K562 (cell line): ENCODE results near the gene NPFF. TPM values are rescaled to one million over a fixed set of nuclear protein-coding genes. Genes with fewer than 3 reads are reported as not detected.

Experiments
- ATAC-seq: fragments of 200-7000 bp; cut with Tn5 transposase; 3 replicates; pipeline ENCODE4 v1.9.1; 2020; ENCODE audit warnings: moderate library complexity
- BruUV-seq: library from RNA; stranded (reverse); fragments of 400-500 nt; replicated peaks from 2 replicates; lab custom pipeline; 2021; lab: Mats Ljungman, UMichigan
- CTCF ChIA-PET: fragments of 300-600 bp; formaldehyde crosslinking; extraction: SDS; loops from one replicate; lab custom pipeline; 2021; ENCODE audit warnings: low intra/inter-chr PET ratio; lab: Yijun Ruan, JAX
- POLR2A ChIA-PET: fragments of 300-600, 350-650 bp; sonication (Branson Sonifier 250); formaldehyde crosslinking; extraction: SDS; loops from one replicate; lab custom pipeline; 2021; ENCODE audit warnings: antibody characterized with exemption, inconsistent platforms; lab: Yijun Ruan, JAX
- DNase-seq, 4 experiments: peaks; one replicate each; pipeline versions ENCODE4 v3.0.0 to v3.0.0-alpha.2; 2011 to 2018; ENCODE audit warnings: low spot score in 3 of 4, mixed read lengths in 3 of 4; ENCODE audit errors: extremely low read depth in 1 of 4
- FAIRE-seq: peaks from 2 replicates; lab custom pipeline; 2011; peaks lifted over from hg19 to GRCh38; lab: Jason Lieb, UNC
- H2AFZ ChIP-seq: 2 replicates; pipeline ENCODE4 v1.6.0; 2011; ENCODE audit warnings: low read depth, low read length, control low read depth, inconsistent platforms
- H3K27ac ChIP-seq: fragments of 200-600 bp; 3 replicates; pipeline ENCODE4 v1.8.0; 2011; ENCODE audit warnings: low read depth, mild to moderate bottlenecking, control low read depth, inconsistent platforms, low read length, moderate library complexity, mixed read lengths; ENCODE audit errors: extremely low read depth
- H3K27me3 ChIP-seq, 2 experiments: fragments of 300-600 bp in 1 of 2; 2 replicates in 1 of 2; 3 replicates in 1 of 2; pipeline versions ENCODE4 v1.6.0 to v1.8.0; 2011; ENCODE audit warnings: inconsistent platforms in 2 of 2, low read length in 2 of 2, mild to moderate bottlenecking in 1 of 2, mixed read lengths in 1 of 2, moderate library complexity in 1 of 2; ENCODE audit not compliant: control insufficient read depth in 2 of 2, insufficient read depth in 2 of 2
- H3K36me3 ChIP-seq: fragments of 300-600 bp; 3 replicates; pipeline ENCODE4 v1.8.0; 2011; ENCODE audit warnings: mild to moderate bottlenecking, low read length, inconsistent platforms; ENCODE audit not compliant: control insufficient read depth, insufficient read depth
- H3K4me1 ChIP-seq, 2 experiments: fragments of 200-600 bp in 1 of 2; replicated peaks in 1 of 2; 2 replicates in 1 of 2; 3 replicates in 1 of 2; pipeline versions ENCODE4 v1.5.1 to v1.8.0; 2011; ENCODE audit warnings: inconsistent platforms in 2 of 2, low read length in 2 of 2, mild to moderate bottlenecking in 1 of 2, mixed read lengths in 1 of 2, moderate library complexity in 1 of 2; ENCODE audit not compliant: control insufficient read depth in 2 of 2, insufficient read depth in 2 of 2
- H3K4me2 ChIP-seq: 2 replicates; pipeline ENCODE4 v1.6.1; 2011; ENCODE audit warnings: low read length, control low read depth, inconsistent platforms, mixed read lengths; ENCODE audit not compliant: insufficient read depth
- H3K4me3 ChIP-seq: fragments of 200-600 bp; sonication (generic), shearing (Covaris generic); 2 replicates; pipeline ENCODE4 v1.5.1; 2016; ENCODE audit warnings: control low read depth, inconsistent platforms
- H3K79me2 ChIP-seq: fragments of 200-600 bp; 3 replicates; pipeline ENCODE4 v1.8.0; 2011; ENCODE audit warnings: low read length, inconsistent platforms; ENCODE audit not compliant: control insufficient read depth, insufficient read depth
- H3K9ac ChIP-seq, 2 experiments: 2 replicates each; pipeline versions ENCODE4 v1.6.0 to v1.6.1; 2011; ENCODE audit warnings: low read depth in 2 of 2, low read length in 2 of 2, control low read depth in 1 of 2, inconsistent platforms in 1 of 2, mild to moderate bottlenecking in 1 of 2, mixed read lengths in 1 of 2; ENCODE audit not compliant: insufficient read depth in 1 of 2
- H3K9me1 ChIP-seq: one replicate; pipeline ENCODE4 v1.6.0; 2011; ENCODE audit warnings: inconsistent platforms, mild to moderate bottlenecking, low read length, moderate library complexity; ENCODE audit not compliant: control insufficient read depth, insufficient read depth
- H3K9me3 ChIP-seq: replicated peaks from 2 replicates; pipeline ENCODE4 v1.5.1; 2011; ENCODE audit warnings: low read depth, low read length, inconsistent platforms; ENCODE audit not compliant: control insufficient read depth, insufficient read depth
- H4K20me1 ChIP-seq: replicated peaks from 2 replicates; pipeline ENCODE4 v1.6.1; 2011; ENCODE audit warnings: low read length, inconsistent platforms, mixed read lengths; ENCODE audit not compliant: control insufficient read depth, insufficient read depth
- CBX8 ChIP-seq: fragments of 200-600 bp; sonication (generic); IDR thresholded peaks from 2 replicates; pipeline ENCODE4 v1.6.1; 2012; ENCODE audit warnings: borderline replicate concordance, mixed run types, low read depth, mild to moderate bottlenecking, moderate library complexity, mixed read lengths, low read length, control low read depth, inconsistent platforms; ENCODE audit not compliant: poor library complexity, severe bottlenecking; ENCODE audit errors: extremely low read depth
- CREB1 ChIP-seq, 2 experiments: sonication (generic) in 1 of 2; formaldehyde crosslinking in 1 of 2; IDR thresholded peaks; 2 replicates each; pipeline versions ENCODE4 v1.6.1 to v1.8.0; 2012 to 2022; ENCODE audit warnings: inconsistent platforms in 1 of 2, mild to moderate bottlenecking in 1 of 2, missing genetic modification reagents in 1 of 2, moderate library complexity in 1 of 2
- ERF ChIP-seq: fragments of 450-650 bp; formaldehyde crosslinking; IDR thresholded peaks from 2 replicates; pipeline ENCODE4 v1.4.0; 2020; ENCODE audit warnings: mild to moderate bottlenecking, mixed read lengths
- RBFOX2 ChIP-seq: fragments of 200-400 bp; formaldehyde crosslinking; IDR thresholded peaks from 2 replicates; pipeline ENCODE4 v1.6.1; 2017; ENCODE audit warnings: low read depth, mild to moderate bottlenecking, low read length, moderate library complexity
- RBM25 ChIP-seq: fragments of 200-400 bp; formaldehyde crosslinking; IDR thresholded peaks from 2 replicates; pipeline ENCODE4 v1.6.1; 2018; ENCODE audit warnings: low read length, low read depth, moderate library complexity; ENCODE audit not compliant: severe bottlenecking
- SIN3A ChIP-seq, 2 experiments: fragments of 150-350 bp in 1 of 2; IDR thresholded peaks; 2 replicates each; pipeline ENCODE4 v1.6.1; 2011 to 2016; ENCODE audit warnings: borderline replicate concordance in 2 of 2, low read depth in 2 of 2, low read length in 2 of 2, mild to moderate bottlenecking in 2 of 2, moderate library complexity in 2 of 2; ENCODE audit not compliant: control insufficient read depth in 1 of 2
- SMARCC2 ChIP-seq: fragments of 450-650 bp; IDR thresholded peaks from 2 replicates; pipeline ENCODE4 v1.6.1; 2017; ENCODE audit warnings: antibody characterized with exemption, moderate library complexity, mild to moderate bottlenecking, low read depth
- SP1 ChIP-seq: sonication (generic); formaldehyde crosslinking; IDR thresholded peaks from 2 replicates; pipeline ENCODE4 v1.8.1; 2022; ENCODE audit warnings: mild to moderate bottlenecking, missing genetic modification reagents
- SRSF7 ChIP-seq: fragments of 200-400 bp; formaldehyde crosslinking; optimal IDR thresholded peaks from 2 replicates; pipeline ENCODE3; 2017; ENCODE audit warnings: mild to moderate bottlenecking, low read depth, low read length
- TRIM28 ChIP-seq: fragments of 450-650 bp; IDR thresholded peaks from 2 replicates; pipeline ENCODE4 v1.6.1; 2017
- ZFP1 ChIP-seq: fragments of 450-650 bp; formaldehyde crosslinking; IDR thresholded peaks from 2 replicates; pipeline ENCODE4 v1.4.0; 2020; ENCODE audit warnings: mild to moderate bottlenecking, mixed read lengths
- ZNF232 ChIP-seq: sonication (generic); formaldehyde crosslinking; IDR thresholded peaks from 2 replicates; pipeline ENCODE4 v1.8.0; 2022; ENCODE audit warnings: mild to moderate bottlenecking, missing genetic modification reagents
- WGBS: fragments of 100-300 bp; shearing (Covaris generic); methylation state at CpG from one replicate; pipeline ENCODE4 v1.1.6; 2016; ENCODE audit warnings: low coverage, mixed read lengths; ENCODE audit not compliant: insufficient coverage; ENCODE audit errors: missing lambda C conversion rate; 5-methylcytosine and 5-hydroxymethylcytosine counted together
- in situ Hi-C: fragments of 300-500 bp; cut with MboI; formaldehyde crosslinking; loops from 4 replicates; pipeline ENCODE4 v1.15.0; 2018; ENCODE audit warnings: inconsistent platforms, mixed read lengths
- intact Hi-C: fragments of 100-400 bp; cut with micrococcal nuclease; formaldehyde crosslinking; loops from 2 replicates; pipeline ENCODE4 v1.14.2; 2022
- polyA plus RNA-seq, 8 experiments: library from polyadenylated mRNA; depleted of rRNA in 4 of 8; stranded (reverse) in 5 of 8; unstranded in 3 of 8; fragments of >200 nt; fragmentation: Nextera tagmentation in 2 of 8; fragmentation: Illumina TruSeq in 1 of 8; extraction: Ambion mirVana in 2 of 8; extraction: Trizol in 1 of 8; gene quantifications; 2 replicates each; pipeline versions ENCODE4 v1.2.1 to v1.2.3, GENCODE V29; 2011 to 2014; ENCODE audit warnings: inconsistent platforms in 1 of 8, missing spikeins in 1 of 8
- total RNA-seq, 7 experiments: library from RNA; depleted of rRNA in 6 of 7; stranded (reverse); fragments of >200 nt in 6 of 7; fragmentation: Illumina TruSeq in 2 of 7; extraction: Trizol in 2 of 7; gene quantifications; 2 replicates each; pipeline versions ENCODE4 v1.2.1 to v1.2.3, GENCODE V29; 2011 to 2021; ENCODE audit warnings: low replicate concordance in 1 of 7
- TF ChIP-seq, protein P1 (sequence below): fragments of 450-650 bp; IDR thresholded peaks from 2 replicates; pipeline ENCODE4 v1.6.1; 2014; ENCODE audit warnings: low read depth, mild to moderate bottlenecking, moderate library complexity, borderline replicate concordance

Gene NPFF
- total and polyA plus RNA-seq, 9 of the 15 experiments (the other 6 are each of a cell fraction or from before 2014, with no cell fraction given), result 0.15 to 1.2 (median 0.55) TPM; not detected in 6

DNA sequence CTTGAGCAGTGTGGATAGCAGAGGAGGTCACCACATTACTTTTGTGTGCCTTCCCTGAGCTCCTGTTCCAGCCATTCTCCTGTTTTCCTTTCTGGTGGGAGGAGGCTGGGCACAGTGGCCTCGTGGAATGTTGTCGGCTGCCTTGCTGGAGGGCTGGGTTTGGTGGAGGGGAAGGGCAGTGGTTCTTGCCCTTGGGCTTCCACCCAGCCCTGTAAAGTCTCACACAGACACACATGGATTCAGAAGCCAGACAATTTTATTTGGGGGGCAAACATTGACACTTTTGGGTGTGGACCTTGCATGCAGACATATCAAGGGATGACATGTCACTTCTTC, 866 bp downstream of the NPFF start (continued):
- TF ChIP-seq ZFP1 (no peak), CBX8 (no peak), ZNF232 (CRISPR knock-in tag) (no peak), SP1 (CRISPR knock-in tag) (no peak), CREB1 (IDR thresholded peaks at IDR 0.05) (no peak), CREB1 (CRISPR knock-in tag; IDR thresholded peaks at IDR 0.05) (no peak), TRIM28 (no peak)
- TF ChIP-seq, protein P1, sequence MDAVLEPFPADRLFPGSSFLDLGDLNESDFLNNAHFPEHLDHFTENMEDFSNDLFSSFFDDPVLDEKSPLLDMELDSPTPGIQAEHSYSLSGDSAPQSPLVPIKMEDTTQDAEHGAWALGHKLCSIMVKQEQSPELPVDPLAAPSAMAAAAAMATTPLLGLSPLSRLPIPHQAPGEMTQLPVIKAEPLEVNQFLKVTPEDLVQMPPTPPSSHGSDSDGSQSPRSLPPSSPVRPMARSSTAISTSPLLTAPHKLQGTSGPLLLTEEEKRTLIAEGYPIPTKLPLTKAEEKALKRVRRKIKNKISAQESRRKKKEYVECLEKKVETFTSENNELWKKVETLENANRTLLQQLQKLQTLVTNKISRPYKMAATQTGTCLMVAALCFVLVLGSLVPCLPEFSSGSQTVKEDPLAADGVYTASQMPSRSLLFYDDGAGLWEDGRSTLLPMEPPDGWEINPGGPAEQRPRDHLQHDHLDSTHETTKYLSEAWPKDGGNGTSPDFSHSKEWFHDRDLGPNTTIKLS, result no peak

DNA sequence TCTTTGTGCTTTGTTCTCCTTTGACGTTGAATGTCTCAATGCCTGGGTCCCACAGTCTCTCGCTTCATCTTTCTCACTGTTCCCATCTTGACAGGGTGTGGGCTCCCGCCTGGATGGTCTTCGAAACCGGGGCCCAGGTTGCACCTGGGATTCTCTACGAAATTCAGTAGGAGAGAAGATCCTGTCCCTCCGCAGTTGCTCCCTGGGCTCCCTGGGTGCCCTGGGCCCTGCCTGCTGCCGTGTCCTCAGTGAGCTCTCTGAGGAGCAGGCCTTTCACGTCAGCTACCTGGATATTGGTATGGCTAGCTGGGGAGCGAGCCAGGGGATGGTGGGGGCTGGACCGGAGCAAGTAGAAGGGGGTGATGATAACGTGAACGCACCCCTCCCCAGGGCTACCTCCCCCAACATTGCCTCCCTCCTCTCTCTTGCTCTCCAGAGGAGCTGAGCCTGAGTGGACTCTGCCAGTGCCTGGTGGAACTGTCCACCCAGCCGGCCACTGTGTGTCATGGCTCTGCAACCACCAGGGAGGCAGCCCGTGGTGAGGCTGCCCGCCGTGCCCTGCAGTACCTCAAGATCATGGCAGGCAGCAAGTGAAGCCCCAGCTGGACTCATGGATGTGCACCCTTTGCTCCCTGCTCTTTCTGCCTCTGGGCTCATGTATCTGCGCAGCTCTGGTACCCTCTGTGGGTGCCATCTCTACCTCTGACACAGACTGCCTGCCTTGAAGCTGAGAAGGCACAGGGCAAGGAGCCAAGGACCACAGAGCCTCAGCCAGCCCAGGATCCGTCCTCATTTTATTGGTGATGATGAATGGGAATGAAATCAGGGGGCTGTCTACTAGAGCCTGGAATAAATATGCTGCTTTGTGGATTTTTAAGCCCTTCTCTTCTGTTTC, 1.5 kb downstream of the NPFF start:
- TF ChIP-seq RBFOX2 (0 out of 2 replicates have a peak, but pooled peaks have one; percentile 25), ERF (CRISPR knock-in tag) (no peak), SIN3A (IDR thresholded peaks at IDR 0.05; ENCODE audit: borderline replicate concordance in 2 of 2, control insufficient read depth in 1 of 2, low read depth in 2 of 2, low read length in 2 of 2) (no peak), SRSF7 (no peak), RBM25 (no peak), SMARCC2 (no peak)
- DNase-seq, result no peak
- FAIRE-seq, result no peak
- intact Hi-C loops (loop anchor here (5.0 to 10.0 kb wide), 2 partner anchors 84 to 441 kb away; partner anchors contain the start of gene AMHR2), in situ Hi-C loops (loop anchor here (10.0 kb wide), 1 partner anchor 181 kb away; the partner anchor contains the start of gene AAAS)
- CTCF ChIA-PET, result no interaction called here
- BruUV-seq, result no TSS peak
- Histone ChIP-seq H4K20me1 (no peaks in the 10 kb centered on the region), H3K79me2 (peaks cover 20% of the 10 kb centered on the region), H3K4me2 (no peak overlapping the region), H3K9ac (peak overlapping the region in 1 of 2 experiments; percentile 56; a peak in 1 of 4 replicates), H3K27me3 (no peaks in the 10 kb centered on the region), H3K4me1 (peaks cover 16 to 25% of the 10 kb centered on the region in 2 experiments; a peak in 4 of 5 replicates), H3K4me3 (no peak overlapping the region), H2AFZ (no peak overlapping the region), H3K9me3 (no peaks in the 10 kb centered on the region), H3K36me3 (peaks cover 44% of the 10 kb centered on the region; the same call in 2 of the 3 replicates), H3K9me1 (no peaks in the 10 kb centered on the region), H3K27ac (no peak overlapping the region)
- POLR2A ChIA-PET, result interaction anchor here (0.6 kb wide), 1 partner anchor 118 kb away, joined by 3 read pairs; no protein-coding TSS in a partner anchor
- WGBS, result 76% methylated on average over 17 of the region's 19 CpGs
- no peak for ATAC-seq
